ENCODE data around the gene VEGFB. TPM values are rescaled to one million over a fixed set of nuclear protein-coding genes. Genes with fewer than 3 reads are reported as not detected.

VEGFB gene
- polyA plus RNA-seq, 3 donors: 0.40 to 5.6 TPM; not detected in 1

- peak overlapping the region; percentile 77 to 85 for H3K4me3 Mint-ChIP-seq
- intact Hi-C loops (cut with micrococcal nuclease): no loop called here
- Histone ChIP-seq H3K4me2 (replicated peaks; ENCODE audit: extremely low read depth, low read length, poor library complexity, severe bottlenecking) (peak overlapping the region; percentile 84), H3K9ac (ENCODE audit: insufficient read depth, low read length, poor library complexity, severe bottlenecking) (peak overlapping the region; percentile 54), H4K20me1 (ENCODE audit: insufficient read depth, low read length) (no peaks in the 10 kb centered on the region), H3K4me1 (ENCODE audit: control insufficient read depth in 1 of 2, insufficient read depth in 2 of 2, low read length in 2 of 2) (peaks cover 58 to 73% of the 10 kb centered on the region in 2 donors), H2AFZ (ENCODE audit: insufficient read depth, low read depth, low read length, poor library complexity, severe bottlenecking) (no peak overlapping the region), H3K36me3 (replicated peaks in 1 of 2; ENCODE audit: control insufficient read depth in 1 of 2, insufficient read depth in 2 of 2, low read length in 2 of 2) (no peaks in the 10 kb centered on the region), H3K9me3 (replicated peaks in 1 of 2; ENCODE audit: control insufficient read depth in 1 of 2, insufficient read depth in 1 of 2, low read length in 2 of 2) (no peaks in the 10 kb centered on the region), H3K27ac (ENCODE audit: low read depth in 1 of 2, low read length in 2 of 2) (no peak overlapping the region), H3K79me2 (ENCODE audit: insufficient read depth, low read length) (no peaks in the 10 kb centered on the region), H3K27me3 (ENCODE audit: control insufficient read depth in 2 of 2, insufficient read depth in 2 of 2, low read length in 2 of 2) (peaks cover 0 to 7% of the 10 kb centered on the region in 2 donors), H3K4me3 (replicated peaks in 1 of 3; ENCODE audit: low read depth in 2 of 3, low read length in 3 of 3) (peak overlapping the region in 1 of 3 experiments; percentile 75)
- peaks cover 58% of the 10 kb centered on the region for H3K4me1 Mint-ChIP-seq
- peak overlapping the region in 3 of 7 donors; percentile 5 to 26 (median 25) for H3K27ac Mint-ChIP-seq
- TF ChIP-seq CTCF (IDR thresholded peaks at IDR 0.05): no peak
- over 99% methylated on average over 10 of the region's 12 CpGs for WGBS (ENCODE audit: insufficient coverage)
- H3K9me3 Mint-ChIP-seq: peaks cover 0 to 8% (median 2%) of the 10 kb centered on the region in 7 donors
- peaks cover 11 to 21% (median 21%) of the 10 kb centered on the region in 3 donors for H3K27me3 Mint-ChIP-seq (ENCODE audit: low read depth in 3 of 3)
- DNase-seq: no peak
- peaks cover 16 to 24% of the 10 kb centered on the region in 2 donors for H3K36me3 Mint-ChIP-seq
Measured at GRCh38 chr11:64235437-64236161, 1.2 kb downstream of the VEGFB start.

GRCh38 chr11:64237484-64237951, 3.1 kb downstream of the VEGFB start:
- peak overlapping the region in 3 of 7 donors; percentile 50 to 52 (median 51) for H3K27ac Mint-ChIP-seq
- Histone ChIP-seq H3K9ac (ENCODE audit: insufficient read depth, low read length, poor library complexity, severe bottlenecking) (no peak overlapping the region), H3K4me2 (replicated peaks; ENCODE audit: extremely low read depth, low read length, poor library complexity, severe bottlenecking) (no peak overlapping the region), H4K20me1 (ENCODE audit: insufficient read depth, low read length) (no peaks in the 10 kb centered on the region), H3K79me2 (ENCODE audit: insufficient read depth, low read length) (peaks cover 11% of the 10 kb centered on the region), H3K9me3 (replicated peaks in 1 of 2; ENCODE audit: control insufficient read depth in 1 of 2, insufficient read depth in 1 of 2, low read length in 2 of 2) (no peaks in the 10 kb centered on the region), H3K36me3 (replicated peaks in 1 of 2; ENCODE audit: control insufficient read depth in 1 of 2, insufficient read depth in 2 of 2, low read length in 2 of 2) (no peaks in the 10 kb centered on the region), H3K4me1 (ENCODE audit: control insufficient read depth in 1 of 2, insufficient read depth in 2 of 2, low read length in 2 of 2) (peaks cover 55 to 67% of the 10 kb centered on the region in 2 donors), H3K27me3 (ENCODE audit: control insufficient read depth in 2 of 2, insufficient read depth in 2 of 2, low read length in 2 of 2) (peaks cover 0 to 7% of the 10 kb centered on the region in 2 donors), H2AFZ (ENCODE audit: insufficient read depth, low read depth, low read length, poor library complexity, severe bottlenecking) (no peak overlapping the region), H3K27ac (ENCODE audit: low read depth in 1 of 2, low read length in 2 of 2) (no peak overlapping the region), H3K4me3 (replicated peaks in 1 of 3; ENCODE audit: low read depth in 2 of 3, low read length in 3 of 3) (no peak overlapping the region)
- peaks cover 15 to 20% of the 10 kb centered on the region in 2 donors for H3K36me3 Mint-ChIP-seq
- intact Hi-C loops (cut with micrococcal nuclease): no loop called here
- H3K9me3 Mint-ChIP-seq: peaks cover 0 to 7% (median 2%) of the 10 kb centered on the region in 7 donors
- H3K4me1 Mint-ChIP-seq: peaks cover 48% of the 10 kb centered on the region
- H3K4me3 Mint-ChIP-seq: no peak overlapping the region
- peaks cover 10 to 21% (median 20%) of the 10 kb centered on the region in 3 donors for H3K27me3 Mint-ChIP-seq (ENCODE audit: low read depth in 3 of 3)
- TF ChIP-seq CTCF (IDR thresholded peaks at IDR 0.05): no peak
- WGBS (ENCODE audit: insufficient coverage): 100% methylated on average over 1 of the region's 12 CpGs
- DNase-seq: no peak

Measured in CD14-positive monocyte (primary cell).